PC-9 (cell line): ENCODE measurements around the gene PTPRG. TPM values are rescaled to one million over a fixed set of nuclear protein-coding genes. Genes with fewer than 3 reads are reported as not detected.

Source experiments
- BruUV-seq: library from RNA; stranded (reverse); fragments of 400-500 nt; replicated peaks from 2 replicates; lab custom pipeline; 2021; lab: Mats Ljungman, UMichigan
- CTCF ChIA-PET: fragments of 300-600 bp; sonication (Branson Sonifier 250); formaldehyde crosslinking; loops from one replicate; lab custom pipeline; 2022; ENCODE audit warnings: antibody characterized with exemption; lab: Charles Lee
- POLR2A ChIA-PET: fragments of 300-600 bp; sonication (Branson Sonifier 250); formaldehyde crosslinking; loops from one replicate; lab custom pipeline; 2022; ENCODE audit warnings: antibody characterized with exemption; ENCODE audit not compliant: unreplicated experiment; lab: Charles Lee
- DNase-seq, 2 experiments: peaks; one replicate each; pipeline versions ENCODE4 v3.0.0 to v3.0.0-alpha.2; 2015 to 2022; ENCODE audit warnings: mixed read lengths in 1 of 2
- H2AFZ ChIP-seq: fragments of 200-600 bp; sonication (generic); 2 replicates; pipeline ENCODE4 v1.8.1; 2017; ENCODE audit warnings: antibody characterized with exemption
- H3F3A ChIP-seq: fragments of 200-600 bp; sonication (generic); 2 replicates; pipeline ENCODE4 v1.8.1; 2017; ENCODE audit warnings: antibody characterized with exemption, mild to moderate bottlenecking, low read depth; ENCODE audit not compliant: insufficient read depth
- H3K27ac ChIP-seq: fragments of 200-600 bp; sonication (generic); 2 replicates; pipeline ENCODE4 v1.6.1; 2016; ENCODE audit warnings: mixed run types
- H3K27me3 ChIP-seq: fragments of 200-600 bp; sonication (generic); 2 replicates; pipeline ENCODE4 v1.6.1; 2016; ENCODE audit warnings: low read depth, mixed run types; ENCODE audit not compliant: insufficient read depth
- H3K36me3 ChIP-seq: fragments of 200-600 bp; sonication (generic); 2 replicates; pipeline ENCODE4 v1.6.1; 2016; ENCODE audit warnings: low read depth, mixed run types
- H3K4me1 ChIP-seq: fragments of 200-600 bp; sonication (generic); replicated peaks from 2 replicates; pipeline ENCODE4 v1.6.1; 2016; ENCODE audit warnings: mixed run types; ENCODE audit not compliant: insufficient read depth
- H3K4me2 ChIP-seq: fragments of 200-600 bp; sonication (generic); 2 replicates; pipeline ENCODE4 v1.6.1; 2017; ENCODE audit warnings: mixed run types
- H3K4me3 ChIP-seq: fragments of 200-600 bp; sonication (generic); 2 replicates; pipeline ENCODE4 v1.6.1; 2016; ENCODE audit warnings: mixed run types
- H3K79me2 ChIP-seq: fragments of 200-600 bp; sonication (generic); 2 replicates; pipeline ENCODE4 v1.6.1; 2017; ENCODE audit warnings: low read depth, mixed run types
- H3K9me2 ChIP-seq: fragments of 200-600 bp; sonication (generic); 2 replicates; pipeline ENCODE4 v1.8.1; 2017; ENCODE audit warnings: mild to moderate bottlenecking; ENCODE audit not compliant: insufficient read depth
- H3K9me3 ChIP-seq: fragments of 200-600 bp; sonication (generic); 2 replicates; pipeline ENCODE4 v1.8.1; 2016; ENCODE audit warnings: low read depth; ENCODE audit not compliant: insufficient read depth
- H4K20me1 ChIP-seq: fragments of 200-600 bp; sonication (generic); 2 replicates; pipeline ENCODE4 v1.8.1; 2017; ENCODE audit not compliant: insufficient read depth
- CTCF ChIP-seq: fragments of 200-600 bp; sonication (generic); conservative IDR thresholded peaks from 2 replicates; pipeline ENCODE4 v1.6.1; 2017; ENCODE audit warnings: mixed run types, antibody characterized with exemption, mild to moderate bottlenecking, moderate library complexity
- EZH2 ChIP-seq: fragments of 200-600 bp; sonication (generic); IDR thresholded peaks from 2 replicates; pipeline ENCODE4 v1.8.0; 2017; ENCODE audit warnings: antibody characterized with exemption, low read depth
- intact Hi-C: fragments of 100-400 bp; cut with micrococcal nuclease; formaldehyde crosslinking; loops from one replicate; pipeline ENCODE4 v1.10.0; 2022; ENCODE audit not compliant: unreplicated experiment
- total RNA-seq: library from RNA; stranded (reverse); gene quantifications from 2 replicates; pipeline ENCODE4 v1.2.3, GENCODE V29; 2021

Gene PTPRG
- total RNA-seq, 1 experiment from 2014 or later, result 32.9 TPM

GRCh38 chr3:61601831-61602230 is 40.5 kb downstream of the PTPRG start:
- Histone ChIP-seq H4K20me1 (no peaks in the 10 kb centered on the region), H3K9me2 (no peaks in the 10 kb centered on the region), H3K27ac (no peak overlapping the region), H3K4me2 (no peak overlapping the region), H3K4me1 (no peaks in the 10 kb centered on the region), H3K4me3 (no peak overlapping the region), H3K9me3 (no peaks in the 10 kb centered on the region), H3F3A (no peaks in the 10 kb centered on the region), H3K36me3 (no peaks in the 10 kb centered on the region; the same call in 1 of the 2 replicates), H2AFZ (no peak overlapping the region), H3K79me2 (no peaks in the 10 kb centered on the region; the same call in 1 of the 2 replicates), H3K27me3 (no peaks in the 10 kb centered on the region)
- BruUV-seq, result no TSS peak
- TF ChIP-seq CTCF (no peak), EZH2 (no peak)
- ChIA-PET CTCF (no interaction called here), POLR2A (no interaction called here)
- intact Hi-C loops, result no loop called here
- DNase-seq, result no peak

GRCh38 chr3:61602466-61602865 is 41.1 kb downstream of the PTPRG start:
- H3K4me1 ChIP-seq, result no peaks in the 10 kb centered on the region
- no TSS peak for BruUV-seq
- H4K20me1 ChIP-seq, result no peaks in the 10 kb centered on the region
- H3K27me3 ChIP-seq, result no peaks in the 10 kb centered on the region
- H3K4me3 ChIP-seq, result no peak overlapping the region
- H2AFZ ChIP-seq, result no peak overlapping the region
- no peak for DNase-seq
- ChIA-PET POLR2A (no interaction called here), CTCF (no interaction called here)
- H3K36me3 ChIP-seq, result no peaks in the 10 kb centered on the region; the same call in 1 of the 2 replicates
- H3K9me3 ChIP-seq, result no peaks in the 10 kb centered on the region
- H3K4me2 ChIP-seq, result no peak overlapping the region
- H3F3A ChIP-seq, result no peaks in the 10 kb centered on the region
- no peaks in the 10 kb centered on the region for H3K9me2 ChIP-seq
- no peaks in the 10 kb centered on the region; the same call in 1 of the 2 replicates for H3K79me2 ChIP-seq
- no peak overlapping the region for H3K27ac ChIP-seq
- intact Hi-C loops, result no loop called here
- TF ChIP-seq EZH2, result no peak
- no peak for TF ChIP-seq CTCF

GRCh38 chr3:61605589-61606175 is 44.3 kb downstream of the PTPRG start:
- H3K4me1 ChIP-seq, result no peaks in the 10 kb centered on the region
- H4K20me1 ChIP-seq, result no peaks in the 10 kb centered on the region
- intact Hi-C loops, result no loop called here
- H3F3A ChIP-seq, result no peaks in the 10 kb centered on the region
- H2AFZ ChIP-seq, result no peak overlapping the region
- TF ChIP-seq EZH2, result no peak
- no peak for TF ChIP-seq CTCF
- CTCF ChIA-PET, result no interaction called here
- H3K4me2 ChIP-seq, result no peak overlapping the region
- H3K79me2 ChIP-seq, result no peaks in the 10 kb centered on the region
- BruUV-seq, result no TSS peak
- no peaks in the 10 kb centered on the region; the same call in 1 of the 2 replicates for H3K36me3 ChIP-seq
- H3K9me2 ChIP-seq, result no peaks in the 10 kb centered on the region
- H3K9me3 ChIP-seq, result no peaks in the 10 kb centered on the region
- POLR2A ChIA-PET, result no interaction called here
- no peak for DNase-seq
- no peak overlapping the region for H3K4me3 ChIP-seq
- H3K27ac ChIP-seq, result no peak overlapping the region
- H3K27me3 ChIP-seq, result no peaks in the 10 kb centered on the region
